WTC11 (cell line): ENCODE results near the gene KRTAP19-5. TPM values are rescaled to one million over a fixed set of nuclear protein-coding genes. Genes with fewer than 3 reads are reported as not detected.
A peak's percentile ranks its signal among the peaks of the same experiment; 100 is the strongest.

Experiments
- ATAC-seq: fragments of 200-7000 bp; cut with Tn5 transposase; 2 replicates; pipeline ENCODE4 v1.10.0; 2021; ENCODE audit warnings: mild to moderate bottlenecking, moderate library complexity
- CTCF ChIA-PET: fragments of 300-600 bp; sonication (Branson Sonifier 250); formaldehyde crosslinking; loops from one replicate; lab custom pipeline; 2021; ENCODE audit warnings: antibody characterized with exemption; lab: Charles Lee
- POLR2A ChIA-PET: fragments of 350-600 bp; sonication (Branson Sonifier 250); formaldehyde crosslinking; loops from one replicate; lab custom pipeline; 2021; ENCODE audit warnings: antibody characterized with exemption; lab: Charles Lee
- DNase-seq: peaks from one replicate; pipeline ENCODE4 v3.0.0; 2021; ENCODE audit warnings: low spot score
- H3K27ac Mint-ChIP-seq: 2 replicates; pipeline ENCODE4 v1.8.0; 2021; ENCODE audit warnings: mixed read lengths
- H3K27me3 Mint-ChIP-seq: 2 replicates; pipeline ENCODE4 v1.8.0; 2021; ENCODE audit warnings: low read depth, mild to moderate bottlenecking, moderate library complexity, mixed read lengths
- H3K36me3 Mint-ChIP-seq: 2 replicates; pipeline ENCODE4 v1.8.0; 2021; ENCODE audit warnings: mixed read lengths
- H3K4me1 Mint-ChIP-seq: 2 replicates; pipeline ENCODE4 v1.8.0; 2022; ENCODE audit warnings: mixed read lengths
- H3K4me3 Mint-ChIP-seq: 2 replicates; pipeline ENCODE4 v1.8.0; 2021; ENCODE audit warnings: mild to moderate bottlenecking, moderate library complexity, mixed read lengths
- H3K9me3 Mint-ChIP-seq: 2 replicates; pipeline ENCODE4 v1.8.0; 2021; ENCODE audit warnings: mixed read lengths
- CBFB ChIP-seq: sonication (generic); formaldehyde crosslinking; IDR thresholded peaks from 2 replicates; pipeline ENCODE4 v1.8.1; 2022; ENCODE audit warnings: mild to moderate bottlenecking, low read depth, missing genetic modification reagents
- CREM ChIP-seq: sonication (generic); formaldehyde crosslinking; IDR thresholded peaks from 2 replicates; pipeline ENCODE4 v1.8.1; 2022; ENCODE audit warnings: mild to moderate bottlenecking, missing genetic modification reagents, moderate library complexity
- JUN ChIP-seq: sonication (generic); formaldehyde crosslinking; IDR thresholded peaks from 2 replicates; pipeline ENCODE4 v1.8.0; 2023; ENCODE audit warnings: mild to moderate bottlenecking, missing genetic modification reagents
- MXD4 ChIP-seq: fragments of 250-450 bp; sonication (Bioruptor Pico); IDR thresholded peaks from 2 replicates; pipeline ENCODE4 v1.8.0; 2021; ENCODE audit warnings: mild to moderate bottlenecking, moderate library complexity, borderline replicate concordance
- NR3C1 ChIP-seq: sonication (generic); formaldehyde crosslinking; conservative IDR thresholded peaks from 2 replicates; pipeline ENCODE4 v1.8.1; 2023; ENCODE audit warnings: low read depth, mild to moderate bottlenecking, missing genetic modification reagents
- PRRX2 ChIP-seq: fragments of 250-450 bp; sonication (Bioruptor Pico); IDR thresholded peaks from 2 replicates; pipeline ENCODE4 v1.8.0; 2021; ENCODE audit warnings: mild to moderate bottlenecking
- SOX15 ChIP-seq: fragments of 250-450 bp; sonication (Bioruptor Pico); IDR thresholded peaks from 2 replicates; pipeline ENCODE4 v1.9.0; 2021; ENCODE audit warnings: mild to moderate bottlenecking
- ZNF263 ChIP-seq: sonication (generic); formaldehyde crosslinking; IDR thresholded peaks from 2 replicates; pipeline ENCODE4 v1.8.1; 2022; ENCODE audit warnings: low read depth, mild to moderate bottlenecking, moderate library complexity, missing genetic modification reagents
- ZNF396 ChIP-seq: fragments of 250-450 bp; sonication (Bioruptor Pico); IDR thresholded peaks from 2 replicates; pipeline ENCODE4 v1.8.0; 2021; ENCODE audit warnings: mild to moderate bottlenecking, moderate library complexity, borderline replicate concordance
- total RNA-seq: library from RNA; stranded (reverse); gene quantifications from 3 replicates; pipeline ENCODE4 v1.2.3, GENCODE V29; 2021
- TF ChIP-seq, protein P1 (sequence below): fragments of 250-450 bp; sonication (Bioruptor Pico); IDR thresholded peaks from 2 replicates; pipeline ENCODE4 v1.8.0; 2021; ENCODE audit warnings: mild to moderate bottlenecking
- TF ChIP-seq, protein P2 (sequence below): fragments of 250-450 bp; sonication (Bioruptor Pico); IDR thresholded peaks from 2 replicates; pipeline ENCODE4 v1.9.0; 2021; ENCODE audit warnings: mild to moderate bottlenecking
- TF ChIP-seq, protein P3 (sequence below): fragments of 250-450 bp; sonication (Bioruptor Pico); IDR thresholded peaks from 2 replicates; pipeline ENCODE4 v1.9.0; 2021; ENCODE audit warnings: moderate library complexity, mild to moderate bottlenecking, inconsistent platforms, borderline replicate concordance
- TF ChIP-seq, protein P4 (sequence below): sonication (generic); formaldehyde crosslinking; IDR thresholded peaks from 2 replicates; pipeline ENCODE4 v1.8.1; 2023; ENCODE audit warnings: mild to moderate bottlenecking, missing genetic modification reagents, borderline replicate concordance
- TF ChIP-seq, protein P5 (sequence below): sonication (generic); formaldehyde crosslinking; IDR thresholded peaks from 2 replicates; pipeline ENCODE4 v1.8.0; 2022; ENCODE audit warnings: mild to moderate bottlenecking, missing genetic modification reagents
- TF ChIP-seq, protein P6 (sequence below): fragments of 250-450 bp; sonication (Bioruptor Pico); IDR thresholded peaks from 2 replicates; pipeline ENCODE4 v1.9.0; 2021; ENCODE audit warnings: mild to moderate bottlenecking, borderline replicate concordance
- TF ChIP-seq, protein P7 (sequence below): sonication (generic); formaldehyde crosslinking; IDR thresholded peaks from 2 replicates; pipeline ENCODE4 v1.8.1; 2023; ENCODE audit warnings: mild to moderate bottlenecking, missing genetic modification reagents

Gene KRTAP19-5
- total RNA-seq, 1 experiment from 2014 or later: not detected

DNA sequence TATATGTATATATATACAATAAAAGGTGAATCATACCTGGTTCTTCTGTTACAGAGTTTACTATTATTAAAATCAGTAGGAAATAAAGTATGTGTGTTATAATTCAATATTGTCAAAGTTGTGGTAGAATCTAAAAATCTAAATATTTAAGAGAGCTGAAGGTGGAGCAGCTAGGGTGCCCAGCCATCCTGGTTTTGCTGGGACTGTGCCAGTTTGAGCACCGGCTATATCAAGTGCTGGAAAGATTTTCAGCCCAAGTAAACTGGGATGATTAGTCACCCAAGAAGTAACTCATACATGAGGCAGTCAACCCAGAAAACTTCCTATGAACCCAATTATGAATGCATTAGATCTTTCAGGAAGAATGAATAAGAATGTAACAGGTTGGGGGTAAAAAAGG, 16.9 kb upstream of the KRTAP19-5 start:
- Mint-ChIP-seq H3K27me3 (no peaks in the 10 kb centered on the region; the same call in 1 of the 2 replicates), H3K4me1 (peaks cover 14% of the 10 kb centered on the region), H3K36me3 (no peaks in the 10 kb centered on the region), H3K4me3 (no peak overlapping the region), H3K27ac (no peak overlapping the region), H3K9me3 (peaks cover 18% of the 10 kb centered on the region)
- ATAC-seq (no peak), DNase-seq (no peak)
- ChIA-PET POLR2A (no interaction called here), CTCF (no interaction called here)
- no peak for TF ChIP-seq JUN (CRISPR knock-in tag)
- no peak for TF ChIP-seq ZNF263 (CRISPR knock-in tag)
- TF ChIP-seq, protein P1, sequence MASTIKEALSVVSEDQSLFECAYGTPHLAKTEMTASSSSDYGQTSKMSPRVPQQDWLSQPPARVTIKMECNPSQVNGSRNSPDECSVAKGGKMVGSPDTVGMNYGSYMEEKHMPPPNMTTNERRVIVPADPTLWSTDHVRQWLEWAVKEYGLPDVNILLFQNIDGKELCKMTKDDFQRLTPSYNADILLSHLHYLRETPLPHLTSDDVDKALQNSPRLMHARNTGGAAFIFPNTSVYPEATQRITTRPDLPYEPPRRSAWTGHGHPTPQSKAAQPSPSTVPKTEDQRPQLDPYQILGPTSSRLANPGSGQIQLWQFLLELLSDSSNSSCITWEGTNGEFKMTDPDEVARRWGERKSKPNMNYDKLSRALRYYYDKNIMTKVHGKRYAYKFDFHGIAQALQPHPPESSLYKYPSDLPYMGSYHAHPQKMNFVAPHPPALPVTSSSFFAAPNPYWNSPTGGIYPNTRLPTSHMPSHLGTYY: no peak
- TF ChIP-seq, protein P2, sequence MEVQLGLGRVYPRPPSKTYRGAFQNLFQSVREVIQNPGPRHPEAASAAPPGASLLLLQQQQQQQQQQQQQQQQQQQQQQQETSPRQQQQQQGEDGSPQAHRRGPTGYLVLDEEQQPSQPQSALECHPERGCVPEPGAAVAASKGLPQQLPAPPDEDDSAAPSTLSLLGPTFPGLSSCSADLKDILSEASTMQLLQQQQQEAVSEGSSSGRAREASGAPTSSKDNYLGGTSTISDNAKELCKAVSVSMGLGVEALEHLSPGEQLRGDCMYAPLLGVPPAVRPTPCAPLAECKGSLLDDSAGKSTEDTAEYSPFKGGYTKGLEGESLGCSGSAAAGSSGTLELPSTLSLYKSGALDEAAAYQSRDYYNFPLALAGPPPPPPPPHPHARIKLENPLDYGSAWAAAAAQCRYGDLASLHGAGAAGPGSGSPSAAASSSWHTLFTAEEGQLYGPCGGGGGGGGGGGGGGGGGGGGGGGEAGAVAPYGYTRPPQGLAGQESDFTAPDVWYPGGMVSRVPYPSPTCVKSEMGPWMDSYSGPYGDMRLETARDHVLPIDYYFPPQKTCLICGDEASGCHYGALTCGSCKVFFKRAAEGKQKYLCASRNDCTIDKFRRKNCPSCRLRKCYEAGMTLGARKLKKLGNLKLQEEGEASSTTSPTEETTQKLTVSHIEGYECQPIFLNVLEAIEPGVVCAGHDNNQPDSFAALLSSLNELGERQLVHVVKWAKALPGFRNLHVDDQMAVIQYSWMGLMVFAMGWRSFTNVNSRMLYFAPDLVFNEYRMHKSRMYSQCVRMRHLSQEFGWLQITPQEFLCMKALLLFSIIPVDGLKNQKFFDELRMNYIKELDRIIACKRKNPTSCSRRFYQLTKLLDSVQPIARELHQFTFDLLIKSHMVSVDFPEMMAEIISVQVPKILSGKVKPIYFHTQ (CRISPR knock-in tag): no peak
- TF ChIP-seq, all 79 proteins: peak for 0

DNA sequence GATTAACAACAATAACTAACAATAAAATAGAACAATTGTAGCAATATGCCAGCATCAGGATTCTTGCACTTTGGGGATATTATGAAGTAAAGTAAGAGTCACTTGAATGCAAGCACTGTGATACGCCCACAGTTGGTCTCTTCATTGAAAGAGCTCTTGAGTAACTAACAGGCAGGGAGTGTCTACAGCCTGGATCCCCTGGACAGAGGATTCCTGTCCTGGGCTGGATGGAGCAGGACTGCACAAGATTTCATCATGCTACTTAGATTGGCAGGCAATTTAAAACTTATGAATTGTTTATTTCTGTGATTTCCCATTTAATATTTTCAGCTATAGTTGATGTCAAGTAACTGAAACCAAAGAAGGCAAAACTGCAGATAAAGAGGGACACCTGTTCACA, 13.7 kb upstream of the KRTAP19-5 start:
- no peaks in the 10 kb centered on the region; the same call in 1 of the 2 replicates for H3K27me3 Mint-ChIP-seq
- ChIA-PET CTCF (interaction anchor here (2.0 kb wide), 1 partner anchor 10 kb away, joined by 11 read pairs; no protein-coding TSS in a partner anchor), POLR2A (no interaction called here)
- 0 out of 2 replicates have a peak, but pooled peaks have one; percentile 34 for ATAC-seq
- TF ChIP-seq MXD4 (CRISPR knock-in tag) (no peak), CREM (no peak), SOX15 (CRISPR knock-in tag) (no peak), PRRX2 (CRISPR knock-in tag) (no peak), CBFB (CRISPR knock-in tag) (no peak), ZNF396 (CRISPR knock-in tag) (no peak), NR3C1 (no peak)
- TF ChIP-seq, protein P3, sequence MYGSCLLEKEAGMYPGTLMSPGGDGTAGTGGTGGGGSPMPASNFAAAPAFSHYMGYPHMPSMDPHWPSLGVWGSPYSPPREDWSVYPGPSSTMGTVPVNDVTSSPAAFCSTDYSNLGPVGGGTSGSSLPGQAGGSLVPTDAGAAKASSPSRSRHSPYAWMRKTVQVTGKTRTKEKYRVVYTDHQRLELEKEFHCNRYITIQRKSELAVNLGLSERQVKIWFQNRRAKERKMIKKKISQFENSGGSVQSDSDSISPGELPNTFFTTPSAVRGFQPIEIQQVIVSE (CRISPR knock-in tag): no peak
- TF ChIP-seq, protein P4, sequence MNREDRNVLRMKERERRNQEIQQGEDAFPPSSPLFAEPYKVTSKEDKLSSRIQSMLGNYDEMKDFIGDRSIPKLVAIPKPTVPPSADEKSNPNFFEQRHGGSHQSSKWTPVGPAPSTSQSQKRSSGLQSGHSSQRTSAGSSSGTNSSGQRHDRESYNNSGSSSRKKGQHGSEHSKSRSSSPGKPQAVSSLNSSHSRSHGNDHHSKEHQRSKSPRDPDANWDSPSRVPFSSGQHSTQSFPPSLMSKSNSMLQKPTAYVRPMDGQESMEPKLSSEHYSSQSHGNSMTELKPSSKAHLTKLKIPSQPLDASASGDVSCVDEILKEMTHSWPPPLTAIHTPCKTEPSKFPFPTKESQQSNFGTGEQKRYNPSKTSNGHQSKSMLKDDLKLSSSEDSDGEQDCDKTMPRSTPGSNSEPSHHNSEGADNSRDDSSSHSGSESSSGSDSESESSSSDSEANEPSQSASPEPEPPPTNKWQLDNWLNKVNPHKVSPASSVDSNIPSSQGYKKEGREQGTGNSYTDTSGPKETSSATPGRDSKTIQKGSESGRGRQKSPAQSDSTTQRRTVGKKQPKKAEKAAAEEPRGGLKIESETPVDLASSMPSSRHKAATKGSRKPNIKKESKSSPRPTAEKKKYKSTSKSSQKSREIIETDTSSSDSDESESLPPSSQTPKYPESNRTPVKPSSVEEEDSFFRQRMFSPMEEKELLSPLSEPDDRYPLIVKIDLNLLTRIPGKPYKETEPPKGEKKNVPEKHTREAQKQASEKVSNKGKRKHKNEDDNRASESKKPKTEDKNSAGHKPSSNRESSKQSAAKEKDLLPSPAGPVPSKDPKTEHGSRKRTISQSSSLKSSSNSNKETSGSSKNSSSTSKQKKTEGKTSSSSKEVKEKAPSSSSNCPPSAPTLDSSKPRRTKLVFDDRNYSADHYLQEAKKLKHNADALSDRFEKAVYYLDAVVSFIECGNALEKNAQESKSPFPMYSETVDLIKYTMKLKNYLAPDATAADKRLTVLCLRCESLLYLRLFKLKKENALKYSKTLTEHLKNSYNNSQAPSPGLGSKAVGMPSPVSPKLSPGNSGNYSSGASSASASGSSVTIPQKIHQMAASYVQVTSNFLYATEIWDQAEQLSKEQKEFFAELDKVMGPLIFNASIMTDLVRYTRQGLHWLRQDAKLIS (CRISPR knock-in tag): no peak
- TF ChIP-seq, protein P1: no peak
- TF ChIP-seq, protein P5, sequence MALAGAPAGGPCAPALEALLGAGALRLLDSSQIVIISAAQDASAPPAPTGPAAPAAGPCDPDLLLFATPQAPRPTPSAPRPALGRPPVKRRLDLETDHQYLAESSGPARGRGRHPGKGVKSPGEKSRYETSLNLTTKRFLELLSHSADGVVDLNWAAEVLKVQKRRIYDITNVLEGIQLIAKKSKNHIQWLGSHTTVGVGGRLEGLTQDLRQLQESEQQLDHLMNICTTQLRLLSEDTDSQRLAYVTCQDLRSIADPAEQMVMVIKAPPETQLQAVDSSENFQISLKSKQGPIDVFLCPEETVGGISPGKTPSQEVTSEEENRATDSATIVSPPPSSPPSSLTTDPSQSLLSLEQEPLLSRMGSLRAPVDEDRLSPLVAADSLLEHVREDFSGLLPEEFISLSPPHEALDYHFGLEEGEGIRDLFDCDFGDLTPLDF (CRISPR knock-in tag): no peak
- TF ChIP-seq, protein P6, sequence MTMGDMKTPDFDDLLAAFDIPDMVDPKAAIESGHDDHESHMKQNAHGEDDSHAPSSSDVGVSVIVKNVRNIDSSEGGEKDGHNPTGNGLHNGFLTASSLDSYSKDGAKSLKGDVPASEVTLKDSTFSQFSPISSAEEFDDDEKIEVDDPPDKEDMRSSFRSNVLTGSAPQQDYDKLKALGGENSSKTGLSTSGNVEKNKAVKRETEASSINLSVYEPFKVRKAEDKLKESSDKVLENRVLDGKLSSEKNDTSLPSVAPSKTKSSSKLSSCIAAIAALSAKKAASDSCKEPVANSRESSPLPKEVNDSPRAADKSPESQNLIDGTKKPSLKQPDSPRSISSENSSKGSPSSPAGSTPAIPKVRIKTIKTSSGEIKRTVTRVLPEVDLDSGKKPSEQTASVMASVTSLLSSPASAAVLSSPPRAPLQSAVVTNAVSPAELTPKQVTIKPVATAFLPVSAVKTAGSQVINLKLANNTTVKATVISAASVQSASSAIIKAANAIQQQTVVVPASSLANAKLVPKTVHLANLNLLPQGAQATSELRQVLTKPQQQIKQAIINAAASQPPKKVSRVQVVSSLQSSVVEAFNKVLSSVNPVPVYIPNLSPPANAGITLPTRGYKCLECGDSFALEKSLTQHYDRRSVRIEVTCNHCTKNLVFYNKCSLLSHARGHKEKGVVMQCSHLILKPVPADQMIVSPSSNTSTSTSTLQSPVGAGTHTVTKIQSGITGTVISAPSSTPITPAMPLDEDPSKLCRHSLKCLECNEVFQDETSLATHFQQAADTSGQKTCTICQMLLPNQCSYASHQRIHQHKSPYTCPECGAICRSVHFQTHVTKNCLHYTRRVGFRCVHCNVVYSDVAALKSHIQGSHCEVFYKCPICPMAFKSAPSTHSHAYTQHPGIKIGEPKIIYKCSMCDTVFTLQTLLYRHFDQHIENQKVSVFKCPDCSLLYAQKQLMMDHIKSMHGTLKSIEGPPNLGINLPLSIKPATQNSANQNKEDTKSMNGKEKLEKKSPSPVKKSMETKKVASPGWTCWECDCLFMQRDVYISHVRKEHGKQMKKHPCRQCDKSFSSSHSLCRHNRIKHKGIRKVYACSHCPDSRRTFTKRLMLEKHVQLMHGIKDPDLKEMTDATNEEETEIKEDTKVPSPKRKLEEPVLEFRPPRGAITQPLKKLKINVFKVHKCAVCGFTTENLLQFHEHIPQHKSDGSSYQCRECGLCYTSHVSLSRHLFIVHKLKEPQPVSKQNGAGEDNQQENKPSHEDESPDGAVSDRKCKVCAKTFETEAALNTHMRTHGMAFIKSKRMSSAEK: no peak
- TF ChIP-seq, protein P7, sequence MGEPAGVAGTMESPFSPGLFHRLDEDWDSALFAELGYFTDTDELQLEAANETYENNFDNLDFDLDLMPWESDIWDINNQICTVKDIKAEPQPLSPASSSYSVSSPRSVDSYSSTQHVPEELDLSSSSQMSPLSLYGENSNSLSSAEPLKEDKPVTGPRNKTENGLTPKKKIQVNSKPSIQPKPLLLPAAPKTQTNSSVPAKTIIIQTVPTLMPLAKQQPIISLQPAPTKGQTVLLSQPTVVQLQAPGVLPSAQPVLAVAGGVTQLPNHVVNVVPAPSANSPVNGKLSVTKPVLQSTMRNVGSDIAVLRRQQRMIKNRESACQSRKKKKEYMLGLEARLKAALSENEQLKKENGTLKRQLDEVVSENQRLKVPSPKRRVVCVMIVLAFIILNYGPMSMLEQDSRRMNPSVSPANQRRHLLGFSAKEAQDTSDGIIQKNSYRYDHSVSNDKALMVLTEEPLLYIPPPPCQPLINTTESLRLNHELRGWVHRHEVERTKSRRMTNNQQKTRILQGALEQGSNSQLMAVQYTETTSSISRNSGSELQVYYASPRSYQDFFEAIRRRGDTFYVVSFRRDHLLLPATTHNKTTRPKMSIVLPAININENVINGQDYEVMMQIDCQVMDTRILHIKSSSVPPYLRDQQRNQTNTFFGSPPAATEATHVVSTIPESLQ (CRISPR knock-in tag): no peak
- peaks cover 14% of the 10 kb centered on the region for H3K4me1 Mint-ChIP-seq
- H3K4me3 Mint-ChIP-seq: no peak overlapping the region
- DNase-seq: no peak
- no peak overlapping the region for H3K27ac Mint-ChIP-seq
- H3K36me3 Mint-ChIP-seq: no peaks in the 10 kb centered on the region
- H3K9me3 Mint-ChIP-seq: peaks cover 12% of the 10 kb centered on the region
